Nucleus accumbens (tissue), 56 donors: Measurements from ENCODE around the gene NELL2.
"Not testable (repeated sequence)": the region's sequence is repeated elsewhere in the genome, so short reads cannot be mapped to it uniquely, and the experiment has no call there.

Experiments used
- DNase-seq, 56 donors: peaks; one replicate each; lab custom pipeline; 2025; lab: John Stamatoyannopoulos, UW

NELL2 gene

DNA sequence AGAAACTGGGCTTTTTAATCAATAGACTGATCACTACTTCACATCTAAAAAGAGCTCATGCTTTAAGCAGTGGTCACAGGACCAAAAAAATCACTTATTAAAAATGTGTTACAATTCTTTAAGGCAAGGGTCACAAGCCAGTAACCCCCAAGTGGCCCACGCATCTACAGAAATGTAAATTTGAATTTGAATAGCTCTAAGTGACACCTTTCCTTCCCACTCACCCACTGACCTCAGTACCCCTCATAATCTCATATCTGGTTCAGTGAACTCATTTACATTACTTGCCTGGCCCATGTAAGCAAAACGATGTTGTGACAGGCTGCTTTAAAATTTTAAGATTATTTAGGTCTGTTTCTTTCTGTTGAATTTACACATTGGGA is 27.4 kb downstream of the NELL2 start:
- no peak for DNase-seq

DNA sequence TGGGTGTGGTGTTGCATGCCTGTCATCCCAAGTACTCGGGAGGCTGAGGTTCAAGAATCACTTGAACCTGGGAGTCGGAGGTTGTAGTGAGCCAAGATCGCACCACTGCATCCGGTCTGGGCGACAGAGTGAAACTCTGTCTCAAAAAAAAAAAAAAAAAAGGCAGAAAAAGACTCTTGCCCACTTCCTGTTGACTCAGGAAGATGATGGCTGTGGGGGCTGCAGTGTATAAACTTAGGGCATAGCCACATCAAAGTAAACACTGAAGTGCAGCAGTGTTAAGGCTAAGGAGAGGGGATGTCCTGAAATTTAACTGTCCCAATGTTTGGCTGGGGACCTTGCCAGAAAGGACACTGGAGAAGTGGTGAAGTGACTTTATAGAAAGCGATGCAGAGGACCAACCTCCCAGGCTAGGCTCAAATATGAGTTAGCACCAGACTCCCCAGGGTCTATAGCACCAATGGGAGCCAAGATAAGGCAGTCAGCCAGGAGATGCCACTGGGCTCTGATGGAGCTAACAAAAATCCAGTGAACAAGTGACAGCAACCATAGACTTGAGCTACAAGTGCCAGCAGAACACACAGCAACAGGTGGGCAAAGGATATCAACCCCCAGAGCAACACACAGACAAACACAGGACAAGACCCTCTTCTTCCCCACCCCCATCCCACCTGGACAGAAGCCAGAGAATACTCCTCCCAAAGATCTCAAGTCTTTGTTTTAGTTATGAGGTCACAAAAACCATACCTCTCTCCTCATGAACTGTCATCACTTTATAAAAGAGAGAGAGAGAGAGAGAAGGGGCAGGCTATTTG is 28.0 kb downstream of the NELL2 start:
- no peak for DNase-seq

DNA sequence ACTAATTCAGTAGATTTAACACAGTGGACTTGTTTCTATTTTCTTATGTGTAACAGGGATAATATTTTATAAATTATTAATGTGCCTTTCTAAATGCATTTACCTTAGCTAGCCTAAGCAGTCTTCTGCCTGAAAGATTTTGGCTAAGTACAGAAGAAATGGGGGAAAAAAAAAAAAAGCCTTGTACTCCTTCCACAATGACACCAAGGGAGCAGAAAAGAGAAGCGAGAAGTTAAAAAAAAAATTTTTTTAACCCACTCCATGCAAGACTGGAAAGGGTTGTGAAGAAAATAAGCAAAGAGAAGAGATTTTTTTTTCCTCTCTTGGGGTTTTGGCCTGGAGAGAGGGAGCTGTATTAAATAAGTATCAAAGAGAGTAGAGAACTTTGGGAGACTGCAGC is 28.7 kb downstream of the NELL2 start:
- no peak for DNase-seq

DNA sequence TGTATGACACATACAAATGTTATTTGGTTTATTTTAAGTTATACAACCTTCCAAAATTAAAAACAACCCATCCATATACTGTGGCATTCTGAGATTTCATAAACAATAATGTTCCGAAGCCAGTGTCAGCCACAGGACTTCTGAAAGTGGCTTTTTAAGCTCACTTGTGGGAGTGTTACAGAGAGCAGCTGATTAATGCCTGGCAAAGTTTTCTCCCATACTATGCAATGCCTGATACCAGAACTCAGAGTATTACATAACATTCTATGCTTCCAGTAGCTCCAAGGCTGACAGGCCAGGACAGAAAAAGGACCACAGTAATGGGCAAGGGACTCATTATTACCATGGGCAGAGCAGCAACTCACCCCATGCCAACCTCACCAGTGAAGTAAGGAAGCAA is 29.3 kb downstream of the NELL2 start:
- DNase-seq: no peak

DNA sequence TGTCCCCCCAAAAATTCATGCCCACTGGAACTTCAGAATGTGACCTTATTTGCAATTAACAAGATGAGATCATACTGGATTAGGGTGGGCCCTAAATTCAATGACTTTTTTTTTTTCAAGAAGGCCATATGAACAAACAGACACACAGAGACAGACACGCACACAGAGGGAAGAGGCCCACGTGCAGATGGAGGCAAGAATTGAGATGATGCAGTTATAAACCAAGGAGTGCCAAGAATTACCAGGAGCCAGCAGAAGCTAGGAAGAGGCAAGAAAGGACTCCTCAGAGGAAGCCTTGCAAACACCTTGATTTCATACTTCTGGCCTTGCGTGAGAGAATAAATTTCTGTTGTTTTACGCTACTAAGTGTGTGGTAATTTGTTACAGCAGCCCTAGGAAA is 33.4 kb downstream of the NELL2 start:
- DNase-seq: no peak

DNA sequence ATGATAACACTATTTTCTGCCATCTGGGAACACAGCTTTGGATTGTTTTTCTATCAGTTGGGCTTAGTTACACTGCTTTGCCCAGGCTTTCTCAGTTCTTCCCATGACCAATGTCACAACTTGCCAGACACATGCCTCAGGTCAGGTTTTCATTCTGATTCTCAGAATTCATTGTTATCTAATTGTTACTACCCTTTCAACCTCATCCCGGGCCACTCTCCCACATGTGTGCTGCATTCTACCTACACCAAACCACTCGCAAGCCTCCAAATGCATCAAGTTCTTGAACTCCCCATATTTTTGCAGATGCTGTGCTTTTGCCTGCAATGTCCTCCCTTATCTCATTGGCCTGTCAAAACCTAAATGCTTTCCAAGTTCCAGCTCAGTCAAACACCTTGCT is 36.3 kb downstream of the NELL2 start:
- no peak for DNase-seq

DNA sequence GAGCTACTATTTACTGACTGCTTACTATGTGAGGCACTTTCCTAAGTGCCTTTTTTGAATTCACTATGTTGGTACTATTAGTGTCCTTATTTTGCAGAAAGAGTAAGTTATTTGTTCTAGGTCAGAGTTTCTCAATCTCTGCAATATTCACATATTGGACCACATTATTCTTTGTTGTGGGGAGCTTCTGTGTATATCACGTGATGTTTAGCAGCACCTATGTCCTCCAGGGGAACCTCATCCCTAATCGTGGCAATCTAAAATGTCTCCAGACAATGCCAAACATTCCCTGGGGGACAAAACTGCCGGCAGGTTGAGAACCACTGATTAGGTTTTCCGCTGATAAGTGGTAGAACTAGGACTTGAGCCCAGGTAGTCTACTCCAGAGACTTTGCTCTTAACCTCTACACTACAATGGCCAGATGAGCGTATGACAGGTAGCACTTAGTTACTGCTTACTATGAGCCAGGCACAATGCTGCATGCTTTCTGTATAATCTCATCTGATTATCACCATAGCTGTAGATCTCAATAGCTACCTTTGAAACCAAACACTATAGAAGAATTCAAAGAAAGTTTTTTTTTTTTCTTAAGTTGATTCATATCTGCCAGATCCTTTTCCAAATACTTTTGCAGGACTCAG is 38.9 kb downstream of the NELL2 start:
- DNase-seq: no peak

DNA sequence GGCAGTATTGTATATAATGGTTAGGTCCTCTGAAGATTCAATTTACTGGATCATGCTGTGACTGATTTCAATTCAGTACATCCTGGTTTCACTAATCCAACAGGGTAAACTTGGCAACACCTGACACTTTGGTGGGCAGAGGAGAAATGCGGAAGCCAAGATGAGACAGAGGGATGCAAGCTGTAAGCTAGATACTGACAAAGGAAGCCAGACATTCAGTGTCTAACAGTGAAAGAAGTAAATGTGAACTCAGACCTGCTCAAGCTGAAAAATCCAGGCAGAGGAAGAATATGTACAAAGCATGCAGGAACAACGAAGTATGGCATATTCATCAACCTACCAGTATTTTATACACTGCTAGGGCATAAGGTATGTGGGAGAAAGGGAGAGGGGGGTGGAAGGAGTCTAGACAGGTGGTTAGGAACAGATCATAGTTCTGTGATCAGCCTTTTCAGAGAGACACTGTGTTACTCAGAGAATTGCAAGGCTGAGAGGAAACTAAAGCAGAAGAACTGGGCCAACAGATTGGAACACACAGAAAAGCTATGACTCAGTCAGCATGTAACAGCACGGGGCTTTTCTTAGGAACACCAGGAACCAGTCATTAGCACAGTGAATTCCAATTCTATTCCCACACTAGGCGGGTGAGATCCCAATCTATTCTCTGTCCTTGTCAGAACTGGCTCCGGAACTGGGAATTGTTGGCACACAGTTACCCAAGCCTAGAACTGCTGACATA is 40.3 kb downstream of the NELL2 start:
- peak in 22 of 56 donors; percentile 2 to 70 (median 14) for DNase-seq

DNA sequence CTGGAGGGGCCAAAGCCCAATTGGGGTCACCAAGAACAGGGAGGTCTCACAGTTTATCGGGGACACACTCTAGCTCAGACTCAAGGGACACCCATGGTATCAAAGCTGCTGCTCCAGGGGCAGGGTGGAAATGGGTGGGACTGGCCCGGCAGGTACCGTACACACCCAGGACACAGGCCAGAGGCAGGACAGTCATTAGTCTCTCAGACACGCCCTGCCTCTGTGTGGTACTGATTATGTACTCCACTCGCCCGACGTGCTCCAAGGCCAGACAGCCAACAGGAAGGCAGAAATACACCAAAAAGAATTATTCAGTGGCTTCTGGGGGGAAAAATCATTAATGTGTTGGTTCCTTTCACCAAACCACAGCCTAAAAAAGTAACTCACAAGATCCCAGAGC is 41.1 kb downstream of the NELL2 start:
- DNase-seq: not testable (repeated sequence)

DNA sequence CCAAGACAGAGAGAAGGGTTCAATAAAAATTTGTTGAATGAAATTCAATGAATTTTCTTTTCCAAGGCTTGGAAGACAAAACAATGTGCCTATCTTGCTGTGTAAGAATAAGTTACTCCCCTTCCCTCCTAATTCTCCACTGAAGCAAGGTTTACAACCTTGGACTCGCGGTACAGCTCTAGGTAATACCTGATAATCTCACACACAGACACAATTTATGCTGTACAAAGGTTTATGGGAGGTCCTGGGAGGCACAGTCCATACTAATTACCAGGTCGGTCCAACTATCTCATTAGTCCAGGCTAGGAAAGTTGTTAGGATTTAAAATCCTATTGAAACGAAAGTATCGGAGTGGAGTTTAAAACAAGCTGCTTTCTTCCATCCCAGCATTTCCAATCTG is 42.6 kb downstream of the NELL2 start:
- DNase-seq: no peak

DNA sequence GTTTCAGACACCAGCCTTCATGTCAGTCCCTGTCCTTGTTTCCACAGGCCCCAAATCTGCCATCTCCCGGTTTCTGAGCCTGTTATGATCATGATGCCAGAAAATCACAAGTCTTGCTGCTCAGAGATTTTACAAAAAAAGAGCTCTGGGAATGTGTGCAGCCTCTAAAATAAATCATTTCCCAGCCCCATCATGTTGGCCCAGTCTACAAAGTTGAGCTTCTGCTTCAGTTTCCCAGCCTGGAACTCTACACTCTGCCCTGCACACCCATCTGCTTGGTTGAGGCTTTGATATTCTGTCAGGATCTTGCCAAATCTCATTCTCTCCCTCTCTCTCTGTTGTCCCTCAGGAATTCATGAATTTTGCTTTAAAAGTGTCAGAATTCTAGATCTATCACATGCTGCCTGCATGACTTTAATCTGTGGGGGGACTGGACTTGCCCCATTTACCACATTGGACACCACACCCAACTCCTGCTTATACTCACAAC is 45.5 kb downstream of the NELL2 start:
- no peak for DNase-seq

DNA sequence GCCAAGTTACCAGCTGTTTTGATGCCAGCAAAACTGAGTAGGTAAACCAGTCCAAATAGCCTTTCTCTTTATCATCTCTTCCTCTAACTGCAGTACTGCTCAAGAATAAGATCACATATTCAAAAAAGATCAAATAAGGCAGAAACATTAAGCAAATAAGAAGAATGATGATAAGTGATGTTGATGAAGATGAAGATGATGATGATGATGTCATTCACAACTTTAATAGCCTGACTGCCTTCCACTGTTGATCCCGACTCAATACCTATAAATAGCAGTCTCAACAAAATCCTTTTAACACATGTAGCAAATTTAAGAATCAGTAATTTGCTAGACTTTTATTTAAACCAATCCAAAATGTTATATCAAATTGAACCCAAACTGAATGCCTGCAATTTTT is 47.1 kb downstream of the NELL2 start:
- no peak for DNase-seq

DNA sequence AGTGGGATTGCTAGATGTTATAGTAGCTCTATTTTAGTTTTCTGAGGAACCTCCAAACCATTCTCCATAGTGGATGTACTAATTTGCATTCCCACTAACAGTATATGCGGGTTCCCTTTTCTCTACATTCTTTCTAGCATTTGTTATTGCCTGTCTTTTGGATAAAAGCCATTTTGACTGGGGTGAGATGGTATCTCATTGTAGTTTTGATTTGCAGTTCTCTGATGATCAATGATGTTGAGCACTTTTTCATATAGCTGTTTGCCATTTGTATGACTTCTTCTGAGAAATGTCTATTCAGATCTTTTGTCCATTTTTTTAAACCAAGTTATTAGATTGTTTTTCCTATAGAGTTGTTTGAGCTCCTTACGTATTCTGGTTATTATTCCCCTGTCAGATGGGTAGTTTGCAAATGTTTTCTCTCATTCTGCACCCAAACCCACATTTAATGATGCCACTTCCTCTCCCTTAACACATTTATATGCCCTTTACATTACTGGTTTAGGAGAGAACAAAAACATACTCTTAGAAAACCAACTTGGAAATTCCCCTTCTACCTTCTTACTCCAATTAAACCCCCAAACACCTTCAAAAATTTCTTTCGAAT is 48.2 kb downstream of the NELL2 start:
- no peak for DNase-seq

DNA sequence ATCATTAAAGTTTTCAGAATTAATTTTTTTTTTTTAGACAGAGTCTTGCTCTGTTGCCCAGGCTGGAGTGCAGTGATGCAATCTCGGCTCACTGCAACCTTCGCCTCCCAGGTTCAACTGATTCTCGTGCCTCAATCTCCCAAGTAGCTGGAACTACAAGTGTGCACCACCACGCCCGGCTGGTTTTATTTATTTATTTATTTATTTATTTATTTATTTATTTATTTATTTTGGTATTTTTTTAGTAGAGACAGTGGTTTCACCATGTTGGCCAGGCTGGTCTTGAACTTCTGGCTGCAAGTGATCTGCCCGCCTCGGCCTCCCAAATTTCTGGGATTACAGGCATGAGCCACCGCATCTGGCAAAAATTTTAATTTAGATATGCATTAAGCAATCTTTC is 54.4 kb downstream of the NELL2 start:
- not testable (repeated sequence) for DNase-seq

DNA sequence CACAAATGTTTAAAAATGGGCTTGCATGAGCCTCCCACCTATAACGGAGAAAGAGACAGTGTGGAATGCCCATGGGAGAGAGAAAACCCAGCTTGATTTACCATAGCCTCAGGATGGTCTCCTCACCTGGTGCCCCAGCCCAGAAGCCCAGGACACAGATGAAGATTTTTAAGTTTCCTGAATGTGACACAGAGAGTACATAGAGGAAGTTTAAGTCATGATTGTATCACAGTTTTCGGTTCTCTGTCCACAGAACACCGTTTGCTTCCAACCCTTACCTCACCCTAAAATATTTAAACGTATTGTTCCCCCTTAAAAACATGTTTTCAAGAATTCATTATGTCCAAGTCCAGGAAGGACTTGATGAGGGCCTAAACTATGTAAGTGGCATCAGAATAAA is 56.2 kb downstream of the NELL2 start:
- DNase-seq: no peak

DNA sequence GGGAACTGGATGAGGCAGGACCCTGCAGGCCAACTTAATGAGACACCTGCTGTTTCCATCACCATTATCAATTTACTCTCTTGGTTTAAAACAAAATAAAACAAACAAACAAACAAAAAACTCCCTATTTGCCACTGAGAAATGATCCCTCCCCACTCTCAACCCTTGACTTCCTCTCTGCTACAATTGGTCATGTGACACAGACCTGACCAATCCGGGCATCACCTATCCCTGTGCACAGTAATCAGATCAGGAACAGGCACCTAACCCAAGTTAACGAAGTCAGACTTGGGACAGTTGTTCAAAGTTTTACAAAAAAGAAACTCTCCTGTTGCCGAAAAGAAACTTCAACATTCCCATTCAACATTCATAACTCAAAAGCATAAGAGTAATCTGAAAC is 58.4 kb downstream of the NELL2 start:
- no peak for DNase-seq

DNA sequence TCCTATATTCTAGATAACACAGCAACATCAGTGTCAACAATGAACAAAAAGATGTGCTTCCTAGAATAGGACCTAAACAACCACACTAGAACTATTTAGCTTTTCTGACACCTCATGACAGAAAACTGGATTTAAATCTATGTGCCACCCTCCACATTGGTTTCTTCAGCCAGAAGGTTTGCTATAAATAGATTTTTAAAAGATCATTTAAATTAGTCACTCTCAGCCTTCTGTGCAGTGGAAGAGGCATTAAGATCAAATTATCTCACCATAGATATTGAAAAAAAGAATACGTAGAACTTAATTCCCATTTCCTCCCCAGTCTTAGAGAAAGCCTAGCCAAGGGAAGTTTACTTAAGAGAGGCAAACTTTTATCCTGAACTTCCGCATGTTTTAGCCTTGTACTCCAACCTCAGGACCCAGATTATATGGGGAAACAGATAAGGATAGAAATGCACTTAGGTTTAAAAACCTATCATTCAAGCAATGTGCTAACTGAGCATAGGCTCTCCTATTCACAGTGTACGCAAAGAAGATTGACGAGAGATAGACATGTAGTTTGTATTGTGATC is 59.6 kb downstream of the NELL2 start:
- no peak for DNase-seq

DNA sequence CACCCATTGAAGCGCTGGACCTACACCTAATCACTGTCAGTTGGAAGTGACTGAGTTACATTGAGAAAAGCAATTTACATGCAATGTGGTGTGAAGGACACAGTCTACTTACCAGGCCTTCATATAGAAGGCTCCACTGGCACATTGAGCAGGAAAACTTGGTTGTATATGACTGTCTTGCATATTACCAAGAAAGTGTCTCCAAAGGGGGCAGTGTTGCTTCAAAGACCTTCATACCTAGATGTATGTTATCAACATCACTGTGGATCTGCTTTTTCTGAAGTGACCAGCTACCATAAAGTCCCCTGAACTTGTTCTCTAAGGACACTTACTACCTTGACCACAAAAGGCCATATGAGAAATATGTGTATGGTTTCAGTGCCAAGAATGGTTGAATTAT is 64.1 kb downstream of the NELL2 start:
- no peak for DNase-seq

DNA sequence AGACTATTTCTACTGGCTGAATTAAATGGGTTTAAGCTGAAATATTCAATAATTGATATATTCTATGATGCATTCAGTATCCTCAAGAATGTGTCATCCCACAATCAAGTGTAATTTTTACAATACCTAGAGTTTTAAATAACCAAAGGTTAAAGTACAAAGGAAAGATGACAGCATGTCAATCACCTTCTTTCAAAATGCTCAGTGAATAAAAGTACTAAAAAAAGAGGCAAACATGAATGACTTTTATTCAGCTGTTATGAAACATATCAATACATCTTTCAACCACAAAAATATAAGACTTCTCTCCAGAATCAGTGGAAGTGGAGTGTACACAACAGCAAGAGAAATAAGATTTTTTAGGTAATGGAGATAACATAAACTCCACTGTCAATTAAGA is 72.0 kb downstream of the NELL2 start:
- no peak for DNase-seq

DNA sequence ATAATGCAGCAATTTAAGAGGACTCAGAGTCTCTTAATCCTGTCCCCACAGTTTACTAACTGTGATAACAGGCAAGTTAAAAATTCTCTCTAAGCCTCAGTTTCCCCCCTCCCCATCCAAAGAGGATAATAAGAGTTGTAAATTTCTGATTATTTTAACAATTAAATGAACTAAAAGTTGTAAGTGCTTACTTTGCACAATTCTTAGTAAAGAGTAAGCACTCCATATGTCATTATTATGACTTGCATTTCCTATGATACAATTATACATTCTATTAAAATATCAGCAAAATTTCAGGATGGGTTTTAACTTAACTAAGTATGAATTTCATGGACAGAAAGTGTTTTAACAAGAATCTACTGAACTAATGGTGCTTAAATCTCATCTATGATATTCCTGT is 80.1 kb downstream of the NELL2 start:
- no peak for DNase-seq

DNA sequence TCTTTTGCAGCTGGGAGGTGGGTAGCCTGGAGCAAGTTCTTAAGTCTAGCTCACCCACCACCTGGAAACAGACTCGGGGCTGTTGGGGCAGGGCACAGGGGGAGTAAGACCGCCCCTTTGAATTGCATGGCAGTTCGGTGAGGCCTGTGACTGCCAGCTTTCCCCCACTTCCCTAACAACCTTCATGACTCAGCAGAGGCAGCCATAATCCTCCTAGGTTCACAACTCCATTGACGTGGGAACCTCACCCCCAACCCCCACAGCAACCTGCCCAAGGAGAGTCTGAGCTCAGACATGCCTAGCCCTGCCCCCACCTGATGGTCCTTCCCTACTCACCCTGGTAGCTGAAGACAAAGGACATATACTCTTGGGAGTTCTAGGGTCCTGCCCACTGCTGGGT is 87.4 kb downstream of the NELL2 start:
- DNase-seq: no peak
